ENCODE data around the gene GNAQ.

DNA sequence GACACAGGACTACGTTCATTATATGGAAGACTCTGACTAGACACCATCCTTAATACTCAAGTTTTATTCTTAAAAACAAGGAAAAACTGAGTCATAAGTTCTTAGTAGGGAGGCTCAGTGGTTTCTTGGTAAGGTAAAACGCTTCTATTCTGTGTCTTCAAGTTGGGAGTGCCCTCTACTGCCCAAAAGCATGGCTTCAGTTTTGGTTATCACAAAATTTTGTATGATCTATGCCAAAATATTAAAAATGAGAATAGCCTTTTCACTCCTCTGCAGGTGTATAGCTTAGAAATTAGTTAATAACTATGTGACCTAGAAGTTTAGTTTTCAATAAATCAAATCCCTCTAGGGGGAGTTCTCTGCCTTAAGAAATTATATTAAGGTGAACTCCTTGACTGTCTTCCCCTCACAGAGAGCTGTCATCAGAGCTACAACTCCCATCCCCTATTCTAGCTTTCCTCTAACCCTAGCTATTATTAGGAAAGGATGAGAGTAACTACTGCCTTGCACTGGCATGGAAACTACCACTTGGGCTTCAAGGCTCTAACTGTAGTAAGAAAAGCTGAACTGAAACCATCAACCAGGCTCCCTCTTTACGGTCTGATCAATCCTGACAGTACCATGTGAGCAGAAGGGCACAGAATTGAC, 189.7 kb downstream of the GNAQ start:
- TF ChIP-seq CTCF (IDR thresholded peaks at IDR 0.05; ENCODE audit: low read depth, low read length, missing input control): peak; percentile 12
- TF ChIP-seq, protein P1, sequence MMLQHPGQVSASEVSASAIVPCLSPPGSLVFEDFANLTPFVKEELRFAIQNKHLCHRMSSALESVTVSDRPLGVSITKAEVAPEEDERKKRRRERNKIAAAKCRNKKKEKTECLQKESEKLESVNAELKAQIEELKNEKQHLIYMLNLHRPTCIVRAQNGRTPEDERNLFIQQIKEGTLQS (IDR thresholded peaks at IDR 0.05): no peak
- TF ChIP-seq EGR1 (IDR thresholded peaks at IDR 0.05; ENCODE audit: low read depth in 2 of 2): no peak
- TF ChIP-seq TAF1 (conservative IDR thresholded peaks at IDR 0.05): no peak
- no peak for TF ChIP-seq YY1 (IDR thresholded peaks at IDR 0.05)
- TF ChIP-seq HNF4A (conservative IDR thresholded peaks at IDR 0.05): no peak
- no peak for TF ChIP-seq REST (IDR thresholded peaks at IDR 0.05)
- TF ChIP-seq GABPA (IDR thresholded peaks at IDR 0.05 in 1 of 2, conservative IDR thresholded peaks at IDR 0.05 in 1 of 2): no peak
- peak; percentile 49 for TF ChIP-seq RAD21 (IDR thresholded peaks at IDR 0.05)
